Left kidney (tissue), 2 donors: ENCODE results near the gene RPS10. TPM values are rescaled to one million over a fixed set of nuclear protein-coding genes. Genes with fewer than 3 reads are reported as not detected.
"Not testable (repeated sequence)": the region's sequence is repeated elsewhere in the genome, so short reads cannot be mapped to it uniquely, and the experiment has no call there.

Source experiments
- DNase-seq: peaks from one replicate; pipeline ENCODE4 v3.0.0-alpha.2; 2013
- polyA plus RNA-seq: library from polyadenylated mRNA; unstranded; fragments of 120-200 nt; gene quantifications from one replicate; pipeline ENCODE4 v1.2.1, GENCODE V29; 2013; ENCODE audit not compliant: insufficient read length

Gene RPS10
- polyA plus RNA-seq, 1 donor, result 1,078 TPM

DNA sequence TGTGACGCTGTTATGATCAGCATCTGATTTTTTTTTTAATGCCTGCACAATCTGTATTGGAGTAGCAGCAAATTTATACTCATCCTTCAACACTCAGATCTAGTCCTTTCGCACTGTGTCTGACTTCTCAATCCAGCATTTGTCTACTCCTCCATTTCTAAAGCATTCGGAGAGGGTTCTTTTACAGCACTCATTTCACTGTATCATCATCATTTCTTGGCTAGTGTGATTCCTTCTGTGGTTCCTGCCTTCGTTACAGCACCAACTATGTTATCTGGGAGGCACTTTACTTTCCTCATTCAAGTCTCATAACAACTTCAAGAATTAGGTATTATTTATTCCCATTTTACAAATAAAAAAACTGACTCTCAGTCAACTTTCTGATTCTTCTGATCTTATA is 51.4 kb downstream of the RPS10 start:
- no peak for DNase-seq

- no peak for DNase-seq
Observed at GRCh38 chr6:34374069-34374468, 51.8 kb downstream of the RPS10 start.

DNA sequence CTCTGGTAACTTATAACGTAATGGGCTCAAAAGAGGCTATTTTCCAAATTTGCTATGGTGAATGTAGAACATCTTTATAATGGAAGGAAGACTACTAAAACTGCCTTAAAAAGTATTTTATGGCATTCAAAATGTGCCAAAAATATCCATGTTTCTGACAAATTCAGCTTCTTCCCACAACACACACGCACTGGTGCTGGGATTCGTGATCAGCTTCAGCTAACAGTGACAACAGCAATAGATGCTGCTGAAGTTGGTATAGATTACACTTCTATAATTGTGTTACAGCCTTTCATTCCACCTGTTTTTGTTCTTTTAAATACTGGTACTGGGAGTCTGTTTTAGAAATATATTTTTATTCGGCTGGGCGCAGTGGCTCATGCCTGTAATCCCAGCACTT is 52.4 kb downstream of the RPS10 start:
- DNase-seq, result no peak

DNA sequence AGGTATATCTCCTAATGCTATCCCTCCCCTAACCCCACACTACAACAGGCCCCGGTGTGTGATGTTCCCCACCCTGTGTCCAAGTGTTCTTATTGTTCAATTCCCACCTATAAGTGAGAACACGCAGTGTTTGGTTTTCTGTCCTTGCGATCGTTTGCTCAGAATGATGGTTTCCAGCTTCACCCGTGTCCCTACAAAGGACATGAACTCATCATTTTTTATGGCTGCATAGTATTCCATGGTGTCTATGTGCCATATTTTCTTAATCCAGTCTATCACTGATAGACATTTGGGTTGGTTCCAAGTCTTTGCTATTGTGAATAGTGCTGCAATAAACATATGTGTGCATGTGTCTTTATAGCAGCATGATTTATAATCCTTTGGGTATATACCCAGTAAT is 54.0 kb downstream of the RPS10 start:
- not testable (repeated sequence) for DNase-seq

GRCh38 chr6:34370361-34370760 is 55.5 kb downstream of the RPS10 start:
- DNase-seq, result no peak

DNA sequence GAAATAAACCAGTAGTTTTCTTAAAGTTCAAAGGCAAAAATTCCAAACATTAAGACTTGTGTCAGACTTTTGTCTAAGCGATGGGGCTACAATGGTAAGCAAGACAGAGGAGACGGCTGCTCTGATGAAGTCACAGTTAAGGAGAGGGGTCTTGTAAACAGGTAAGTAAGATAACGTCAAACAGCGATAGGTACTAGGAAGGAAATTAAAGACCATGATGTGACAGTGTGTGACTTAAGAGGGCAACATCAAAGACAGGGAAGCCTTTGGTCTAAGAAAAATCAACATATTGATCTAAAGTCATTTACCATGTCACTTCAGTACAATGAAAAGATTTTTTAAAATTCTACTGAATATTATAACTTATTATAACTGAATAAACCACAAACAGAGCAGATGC is 56.5 kb downstream of the RPS10 start:
- no peak for DNase-seq

Other genes with a start within 250 kb of the RPS10 start
- 106 TPM for gene HMGA1, start 189.2 kb downstream of the RPS10 start, polyA plus RNA-seq
- 9.5 TPM for gene SMIM29, start 177.1 kb downstream of the RPS10 start, polyA plus RNA-seq
- 16.7 TPM for gene NUDT3, start 33.4 kb downstream of the RPS10 start, polyA plus RNA-seq
- 0.57 TPM for gene PACSIN1, start 40.0 kb upstream of the RPS10 start, polyA plus RNA-seq
- 0.07 TPM for gene SPDEF, start 130.3 kb upstream of the RPS10 start, polyA plus RNA-seq